NCI-H748 (cell line): ENCODE data around the gene GPC5.
"Not testable (repeated sequence)": the region's sequence is repeated elsewhere in the genome, so short reads cannot be mapped to it uniquely, and the experiment has no call there.

ENCODE experiments used
- DNase-seq: peaks from one replicate; lab custom pipeline; 2025; ENCODE audit not compliant: unreplicated experiment; lab: John Stamatoyannopoulos, UW

The GPC5 gene

GRCh38 chr13:92512852-92513251 is 1114.4 kb downstream of the GPC5 start:
- DNase-seq = peak; percentile 11

GRCh38 chr13:92513672-92514071 is 1115.3 kb downstream of the GPC5 start:
- no peak for DNase-seq

DNA sequence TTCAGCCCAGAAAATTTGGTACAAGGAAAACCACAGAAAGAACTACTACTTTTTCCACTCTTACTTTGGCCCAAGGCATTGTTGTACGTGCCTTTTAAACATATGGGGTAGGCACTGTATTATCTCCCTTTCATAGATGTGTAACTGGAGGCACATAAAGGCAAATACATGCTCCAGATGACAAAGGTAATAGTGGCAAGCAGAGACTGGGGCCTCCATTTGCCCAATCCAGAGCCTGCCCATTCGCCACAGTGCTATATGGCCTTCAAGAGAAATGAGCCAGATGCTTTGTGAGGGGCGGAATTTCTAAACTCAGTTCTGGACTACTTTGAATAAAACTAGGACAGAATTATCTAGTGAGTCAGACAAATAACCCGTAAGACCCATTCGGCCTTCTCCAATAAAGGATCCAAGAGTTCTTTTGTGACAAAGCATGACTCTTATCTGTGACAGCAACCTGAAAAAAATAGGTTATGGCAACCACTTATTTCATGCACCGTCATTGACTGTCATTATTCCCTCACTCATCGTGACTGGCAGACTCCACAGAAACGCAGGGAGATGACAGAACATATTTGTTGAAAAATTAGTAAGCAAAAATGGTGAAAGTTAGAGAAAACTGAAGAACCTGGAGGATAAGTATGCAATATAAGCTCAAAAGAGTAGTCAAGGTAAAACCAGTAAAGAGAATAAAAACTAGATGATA is 1116.2 kb downstream of the GPC5 start:
- no peak for DNase-seq

DNA sequence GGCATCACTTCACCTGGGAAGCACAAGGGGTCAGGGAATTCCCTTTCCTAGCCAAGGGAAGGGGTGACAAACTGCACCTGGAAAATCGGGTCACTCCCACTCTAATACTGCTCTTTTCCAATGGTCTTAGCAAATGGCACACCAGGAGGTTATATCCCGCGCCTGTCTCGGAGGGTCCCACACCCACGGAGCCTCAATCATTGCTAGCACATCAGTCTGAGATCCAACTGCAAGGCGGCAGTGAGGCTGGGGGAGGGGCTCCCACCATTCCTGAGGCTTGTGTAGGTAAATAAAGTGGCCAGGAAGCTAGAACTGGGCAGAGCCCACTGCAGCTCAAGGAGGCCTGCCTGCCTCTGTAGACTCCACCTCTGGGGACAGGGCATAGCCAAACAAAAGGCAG is 1118.5 kb downstream of the GPC5 start:
- not testable (repeated sequence) for DNase-seq

DNA sequence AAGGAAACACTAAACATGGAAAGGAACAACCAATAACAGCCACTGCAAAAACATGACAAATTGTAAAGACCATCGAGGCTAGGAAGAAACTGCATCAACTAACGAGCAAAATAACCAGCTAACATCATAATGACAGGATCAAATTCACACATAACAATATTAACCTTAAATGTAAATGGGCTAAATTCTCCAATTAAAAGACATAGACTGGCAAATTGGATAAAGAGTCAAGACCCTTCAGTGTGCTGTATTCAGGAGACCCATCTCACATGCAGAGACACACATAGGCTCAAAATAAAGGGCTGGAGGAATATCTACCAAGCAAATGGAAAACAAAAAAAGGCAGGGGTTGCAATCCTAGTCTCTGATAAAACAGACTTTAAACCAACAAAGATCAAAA is 1120.2 kb downstream of the GPC5 start:
- not testable (repeated sequence) for DNase-seq

- DNase-seq = peak; percentile 20
Measured at GRCh38 chr13:92530364-92530763, 1131.9 kb downstream of the GPC5 start.

DNA sequence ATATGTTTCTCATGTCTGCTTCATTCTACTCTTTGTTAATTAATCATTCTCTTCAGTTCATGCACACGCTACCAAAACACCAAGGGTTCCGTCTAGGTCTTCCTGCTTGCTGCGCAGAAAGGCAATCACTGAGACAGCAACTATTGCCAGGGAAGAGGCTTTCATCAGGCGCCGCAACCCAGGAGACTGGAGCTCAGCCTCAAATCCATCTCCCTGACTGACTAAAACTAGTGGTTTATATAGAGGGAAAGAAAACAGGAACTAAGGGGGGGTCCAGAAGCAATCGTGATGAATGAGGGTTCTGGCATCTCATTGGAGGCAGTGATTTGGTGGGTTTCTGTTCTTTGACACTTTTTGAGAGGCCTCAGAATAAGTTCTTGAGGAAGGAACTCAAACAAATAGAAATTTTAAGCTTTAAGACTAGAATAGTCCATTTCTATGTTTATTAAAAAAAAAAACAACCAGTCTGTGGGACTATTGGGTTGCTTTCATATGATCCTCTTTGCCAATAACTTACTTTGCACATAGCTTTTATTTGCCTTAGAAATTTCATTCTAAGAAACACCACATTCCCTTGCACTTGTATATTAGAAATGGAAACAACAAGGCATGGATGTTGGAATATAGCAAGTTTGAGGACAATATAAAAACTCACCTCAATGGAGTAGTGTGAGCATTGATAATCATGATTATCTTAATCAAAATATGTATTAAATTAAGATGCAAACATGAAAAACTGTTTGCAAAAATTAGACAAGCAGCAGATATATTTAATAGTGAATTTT is 1137.0 kb downstream of the GPC5 start:
- no peak for DNase-seq

DNA sequence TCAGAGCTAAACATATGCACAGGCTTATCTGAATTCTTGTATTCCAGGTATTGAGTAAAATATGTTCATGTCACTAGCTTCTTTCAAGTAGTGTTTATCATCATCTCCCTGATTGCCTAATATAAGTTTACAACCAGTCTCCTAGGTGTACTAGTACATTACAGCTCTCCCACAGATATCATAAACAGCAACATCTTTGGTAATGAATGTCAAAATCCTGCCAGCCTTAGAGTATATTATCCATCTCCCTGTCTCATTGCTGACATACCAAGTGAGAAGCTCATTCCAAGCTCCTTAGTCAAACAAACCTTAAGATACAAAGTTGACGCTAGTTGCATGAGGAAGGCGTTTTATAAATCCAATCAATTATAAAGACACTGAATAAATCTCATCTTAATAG is 1139.0 kb downstream of the GPC5 start:
- no peak for DNase-seq

GRCh38 chr13:92538164-92538563 is 1139.7 kb downstream of the GPC5 start:
- DNase-seq = no peak

DNA sequence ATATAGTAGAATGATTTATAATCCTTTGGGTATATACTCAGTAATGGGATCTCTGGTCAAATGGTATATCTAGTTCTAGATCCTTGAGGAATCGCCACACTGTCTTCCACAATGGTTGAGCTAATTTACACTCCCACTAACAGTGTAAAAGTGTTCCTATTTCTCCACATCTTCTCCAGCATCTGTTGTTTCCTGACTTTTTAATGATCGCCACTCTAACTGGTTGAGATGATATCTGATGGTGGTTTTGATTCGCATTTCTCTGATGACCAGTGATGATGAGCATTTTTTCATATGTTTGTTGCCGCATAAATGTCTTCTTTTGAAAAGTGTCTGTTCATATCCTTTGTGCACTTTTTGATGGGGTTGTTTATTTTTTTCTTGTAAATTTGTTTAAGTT is 1140.7 kb downstream of the GPC5 start:
- DNase-seq = not testable (repeated sequence)

GRCh38 chr13:92547266-92547665 is 1148.8 kb downstream of the GPC5 start:
- DNase-seq = no peak

- no peak for DNase-seq
Measured at GRCh38 chr13:92549276-92549675, 1150.9 kb downstream of the GPC5 start.

GRCh38 chr13:92553470-92554114 is 1155.2 kb downstream of the GPC5 start:
- DNase-seq = no peak

GRCh38 chr13:92560883-92561282 is 1162.5 kb downstream of the GPC5 start:
- no peak for DNase-seq

GRCh38 chr13:92564942-92565341 is 1166.5 kb downstream of the GPC5 start:
- DNase-seq = no peak

- no peak for DNase-seq
Measured at GRCh38 chr13:92566767-92567166, 1168.3 kb downstream of the GPC5 start.

GRCh38 chr13:92572190-92572589 is 1173.8 kb downstream of the GPC5 start:
- peak; percentile 67 for DNase-seq

DNA sequence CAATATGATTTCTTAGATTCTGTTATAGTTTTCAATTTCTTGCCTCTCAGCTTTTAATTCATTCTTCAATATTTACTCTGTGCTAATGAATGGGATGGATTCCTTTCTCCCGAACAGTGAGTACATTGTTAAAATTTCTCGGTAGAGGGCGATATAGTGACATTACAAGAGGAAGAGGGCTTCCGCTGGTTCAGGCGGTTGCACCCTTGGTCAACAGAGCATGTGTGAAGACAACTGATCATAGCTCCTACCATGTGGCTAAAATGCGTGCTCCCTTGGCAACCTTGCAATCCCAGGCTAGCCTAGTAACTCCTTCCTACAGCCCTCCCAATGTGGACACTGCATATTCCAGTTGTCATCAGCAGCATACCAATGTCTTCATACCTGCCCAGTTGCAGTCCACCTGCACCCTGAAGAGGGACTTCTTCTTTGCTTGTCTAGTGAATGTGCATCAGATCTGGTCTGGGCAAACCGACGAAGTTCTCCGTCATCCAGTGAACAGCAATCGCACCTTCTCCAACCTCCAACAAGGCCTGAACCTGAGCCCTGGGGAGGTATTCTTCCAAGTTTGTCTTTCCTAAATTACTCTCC is 1175.1 kb downstream of the GPC5 start:
- DNase-seq = peak; percentile 70

DNA sequence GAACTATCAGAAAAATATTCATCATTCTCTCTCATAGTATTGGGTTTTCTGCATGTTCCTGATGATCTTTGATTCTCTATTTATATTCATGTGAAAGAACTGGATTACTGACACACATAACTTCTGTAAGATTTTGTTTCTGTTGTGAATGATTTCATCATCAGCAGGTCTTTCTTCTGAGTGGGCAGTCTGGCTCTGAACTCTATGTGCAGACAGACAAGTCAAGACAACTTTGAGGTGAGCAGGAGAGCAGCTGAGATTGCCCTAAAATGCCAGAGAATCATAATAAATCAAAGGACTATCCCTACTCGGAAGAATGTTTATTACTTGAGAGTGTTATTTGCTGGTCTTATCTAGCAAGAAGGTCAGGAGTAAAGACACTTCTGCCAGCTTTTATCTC is 1176.1 kb downstream of the GPC5 start:
- no peak for DNase-seq

DNA sequence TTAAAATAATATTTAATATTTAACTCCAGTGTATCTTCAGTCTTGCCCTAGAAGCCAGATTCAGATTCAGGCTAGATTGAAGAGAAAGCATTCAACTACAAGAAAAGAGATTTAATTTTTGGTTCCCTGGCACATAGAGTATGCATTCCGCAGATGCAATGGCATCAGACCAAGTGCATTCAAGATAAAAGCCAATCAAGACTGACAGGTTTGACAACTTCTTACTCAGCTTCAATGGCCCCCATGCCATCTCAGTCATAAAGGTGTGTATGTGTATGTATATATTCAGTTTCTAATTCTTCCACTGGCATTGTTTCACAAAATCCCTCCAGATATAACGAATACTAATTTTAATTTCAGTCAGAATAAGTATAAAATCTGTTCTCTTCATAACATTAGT is 1177.4 kb downstream of the GPC5 start:
- peak; percentile 35 for DNase-seq

GRCh38 chr13:92578358-92578757 is 1179.9 kb downstream of the GPC5 start:
- no peak for DNase-seq

GRCh38 chr13:92589955-92590354 is 1191.5 kb downstream of the GPC5 start:
- no peak for DNase-seq
